AG10803 (cell line): ENCODE measurements around the gene C1GALT1.

Experiments used
- DNase-seq: peaks from one replicate; pipeline ENCODE4 v3.0.0; 2010; ENCODE audit warnings: low read depth
- H3K4me3 ChIP-seq: 2 replicates; pipeline ENCODE4 v1.5.1; 2011; ENCODE audit warnings: mild to moderate bottlenecking, low read length, control low read depth
- TF ChIP-seq, protein P1 (sequence below): conservative IDR thresholded peaks from 2 replicates; pipeline ENCODE4 v1.5.1; 2011; ENCODE audit warnings: mild to moderate bottlenecking, low read length, control low read depth, inconsistent platforms

The C1GALT1 gene

DNA sequence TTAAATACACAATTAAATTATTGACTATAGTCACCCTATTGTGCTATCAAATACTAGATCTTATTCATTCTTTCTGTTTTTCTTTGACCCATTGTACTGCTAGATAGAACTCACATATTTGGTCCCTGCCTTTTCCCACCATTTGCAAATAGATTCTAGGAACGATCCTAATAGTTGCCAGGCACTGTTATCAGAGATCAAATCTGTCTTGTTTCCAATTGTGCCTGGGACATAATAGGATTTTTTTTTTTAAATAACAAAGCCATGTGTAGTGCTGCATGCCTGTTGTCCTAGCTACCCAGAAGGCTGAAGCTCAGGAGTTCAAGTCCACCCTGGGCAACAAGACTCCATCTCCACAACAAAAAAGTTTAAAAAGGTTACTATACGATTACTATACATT, 72.0 kb downstream of the C1GALT1 start:
- H3K4me3 ChIP-seq: no peak overlapping the region
- DNase-seq: no peak
- TF ChIP-seq, protein P1, sequence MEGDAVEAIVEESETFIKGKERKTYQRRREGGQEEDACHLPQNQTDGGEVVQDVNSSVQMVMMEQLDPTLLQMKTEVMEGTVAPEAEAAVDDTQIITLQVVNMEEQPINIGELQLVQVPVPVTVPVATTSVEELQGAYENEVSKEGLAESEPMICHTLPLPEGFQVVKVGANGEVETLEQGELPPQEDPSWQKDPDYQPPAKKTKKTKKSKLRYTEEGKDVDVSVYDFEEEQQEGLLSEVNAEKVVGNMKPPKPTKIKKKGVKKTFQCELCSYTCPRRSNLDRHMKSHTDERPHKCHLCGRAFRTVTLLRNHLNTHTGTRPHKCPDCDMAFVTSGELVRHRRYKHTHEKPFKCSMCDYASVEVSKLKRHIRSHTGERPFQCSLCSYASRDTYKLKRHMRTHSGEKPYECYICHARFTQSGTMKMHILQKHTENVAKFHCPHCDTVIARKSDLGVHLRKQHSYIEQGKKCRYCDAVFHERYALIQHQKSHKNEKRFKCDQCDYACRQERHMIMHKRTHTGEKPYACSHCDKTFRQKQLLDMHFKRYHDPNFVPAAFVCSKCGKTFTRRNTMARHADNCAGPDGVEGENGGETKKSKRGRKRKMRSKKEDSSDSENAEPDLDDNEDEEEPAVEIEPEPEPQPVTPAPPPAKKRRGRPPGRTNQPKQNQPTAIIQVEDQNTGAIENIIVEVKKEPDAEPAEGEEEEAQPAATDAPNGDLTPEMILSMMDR: no peak

DNA sequence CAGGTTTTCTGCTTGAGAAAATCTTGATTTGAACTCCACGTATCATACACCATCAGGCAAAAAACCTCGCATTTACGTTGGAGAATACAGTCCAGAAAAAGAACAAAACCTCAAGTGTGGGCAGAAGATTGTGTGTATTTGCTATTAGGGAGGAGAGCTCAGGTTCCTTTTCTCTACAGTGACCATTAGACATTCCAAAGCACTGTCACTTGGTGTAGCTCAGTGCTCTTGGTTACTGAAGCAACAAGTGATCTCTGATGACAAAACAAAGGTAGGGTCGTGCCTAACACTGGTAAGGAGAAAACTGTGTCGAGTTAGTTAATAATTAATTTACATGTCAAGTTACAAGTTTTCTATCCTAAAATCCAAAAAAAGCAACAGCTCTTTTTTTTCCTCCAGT, 72.6 kb downstream of the C1GALT1 start:
- TF ChIP-seq, protein P1: no peak
- no peak for DNase-seq

DNA sequence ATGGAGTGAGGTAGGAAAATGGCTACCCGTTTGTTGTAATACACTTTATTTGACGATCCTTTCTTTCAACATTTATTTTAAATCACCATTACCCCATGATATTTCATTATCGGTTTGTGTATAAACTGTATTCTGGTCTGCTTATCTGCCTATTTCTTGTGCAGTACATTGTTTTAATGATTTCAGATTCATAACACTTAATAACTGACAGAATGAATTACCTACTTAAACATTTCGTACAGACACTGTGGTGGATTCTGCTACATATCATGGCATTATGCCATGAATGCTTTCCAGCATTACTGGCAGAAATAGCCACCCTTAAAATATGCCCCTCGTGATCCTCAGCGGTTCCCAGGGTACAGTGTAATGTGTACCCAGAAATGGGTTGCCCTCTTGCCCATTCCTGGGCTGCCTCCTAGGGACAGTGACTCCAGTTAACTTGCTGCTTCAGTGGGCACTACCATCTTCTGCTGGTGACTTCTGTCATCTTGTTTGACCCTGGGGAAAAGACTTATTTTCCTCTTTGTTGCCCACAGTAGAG, 74.5 kb downstream of the C1GALT1 start:
- TF ChIP-seq, protein P1: no peak
- no peak overlapping the region for H3K4me3 ChIP-seq
- no peak for DNase-seq

More for the DNA sequence above, 72.6 kb downstream of the C1GALT1 start:
- no peak overlapping the region for H3K4me3 ChIP-seq

DNA sequence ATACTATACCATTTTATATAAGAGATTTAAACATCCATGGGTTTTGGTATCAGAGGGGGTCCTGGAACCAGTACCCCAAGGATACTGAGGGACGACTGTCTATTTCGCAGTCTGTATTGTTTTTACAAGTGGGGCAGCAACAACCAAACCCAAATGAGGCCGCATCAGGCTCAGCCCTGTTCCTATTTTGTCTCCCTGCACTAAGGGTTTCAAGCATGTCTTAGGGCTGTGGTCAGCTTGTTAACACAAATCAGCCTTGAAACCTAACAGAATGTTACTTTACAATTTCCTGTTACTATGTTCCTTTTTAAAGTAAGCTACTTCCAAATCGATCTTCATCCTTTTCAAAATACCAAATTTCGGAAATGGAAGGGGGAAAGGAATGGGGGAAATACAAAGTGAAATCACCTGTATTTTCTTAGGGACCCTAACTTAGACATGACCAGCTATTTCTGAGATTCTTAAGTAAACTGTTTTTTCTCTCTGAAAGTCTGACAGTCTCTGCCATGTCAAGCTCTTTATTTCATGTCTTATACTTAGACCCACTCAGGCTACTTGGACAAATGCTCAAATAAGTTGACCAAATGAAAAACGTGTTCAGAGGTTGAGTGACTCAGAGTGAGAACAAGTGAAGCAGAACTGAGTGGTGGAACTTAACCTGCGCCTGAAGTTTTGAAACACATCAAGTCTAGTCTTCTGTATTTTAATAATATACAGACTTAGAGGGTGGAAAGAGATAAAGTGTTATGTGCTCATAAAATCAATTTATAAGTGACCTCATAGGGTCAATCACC, 75.8 kb downstream of the C1GALT1 start:
- no peak for DNase-seq
- no peak overlapping the region for H3K4me3 ChIP-seq
- TF ChIP-seq, protein P1: no peak

DNA sequence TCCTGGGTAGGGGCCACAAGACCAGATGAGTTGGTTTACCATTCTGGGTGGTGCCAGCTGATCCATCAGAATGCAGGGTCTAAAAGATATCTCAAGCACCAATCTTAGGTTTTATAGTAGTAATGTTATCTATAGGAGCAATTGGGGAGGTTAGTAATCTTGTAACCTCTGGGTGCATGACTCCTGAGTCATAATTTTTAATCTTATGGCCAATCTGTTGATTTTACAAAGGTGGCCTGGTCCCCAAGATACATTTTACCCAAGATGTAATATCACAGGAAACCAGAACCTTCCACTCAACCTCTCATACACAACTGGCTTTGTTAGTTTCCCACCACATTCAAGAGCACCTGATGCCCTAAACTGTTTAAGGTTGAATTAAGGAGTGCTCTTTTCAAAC, 79.5 kb downstream of the C1GALT1 start:
- no peak overlapping the region for H3K4me3 ChIP-seq
- TF ChIP-seq, protein P1: no peak
- DNase-seq: no peak

DNA sequence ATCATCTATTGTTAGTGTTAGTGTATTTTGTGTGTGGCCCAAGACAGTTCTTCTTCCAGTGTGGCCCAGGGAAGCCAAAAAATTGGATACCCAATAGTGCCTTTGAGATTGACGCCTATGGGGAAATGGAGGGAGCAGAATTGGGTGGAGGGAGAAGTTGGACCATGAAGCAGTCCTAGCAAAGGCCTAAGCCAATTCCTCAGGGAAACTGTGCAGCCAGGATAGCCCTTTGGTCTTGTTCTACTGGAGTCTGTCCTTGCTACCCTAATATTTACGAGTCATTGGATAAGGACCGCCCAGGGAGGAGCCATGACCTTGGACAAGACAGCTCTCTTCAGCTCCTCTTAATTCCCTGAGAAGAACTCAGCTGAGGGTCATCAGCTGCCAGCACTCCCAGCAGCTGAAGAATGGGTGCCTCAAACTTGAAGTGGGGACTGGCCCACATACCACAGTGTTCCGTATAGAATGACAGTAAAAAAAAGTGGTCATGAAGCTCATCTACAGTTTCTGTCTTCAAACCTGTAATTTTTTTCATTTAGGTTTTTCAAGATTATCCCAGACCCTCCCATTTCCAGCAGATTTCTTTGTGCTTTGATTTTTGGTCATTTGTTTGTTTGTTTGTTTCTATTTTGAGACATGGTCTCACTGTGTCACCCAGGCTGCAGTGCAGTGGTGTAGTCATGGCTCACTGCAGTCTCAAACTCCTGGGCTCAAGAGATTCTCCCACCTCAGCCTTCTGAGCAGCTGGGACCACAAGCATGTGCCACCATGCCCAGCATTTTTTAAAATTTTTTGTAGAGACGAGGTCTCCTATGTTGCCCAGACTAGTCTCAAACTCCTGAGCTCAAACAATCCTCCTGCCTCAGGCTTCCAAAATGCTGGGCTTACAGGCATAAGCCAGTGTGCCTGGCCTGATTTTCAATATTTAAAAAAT, 81.2 kb downstream of the C1GALT1 start:
- DNase-seq: no peak
- no peak overlapping the region for H3K4me3 ChIP-seq
- TF ChIP-seq, protein P1: no peak
